ENCODE data around the gene DIPK1A.

DIPK1A gene

GRCh38 chr1:92797961-92798360 is 163.3 kb downstream of the DIPK1A start:
- DNase-seq (ENCODE audit: low spot score), result peak; percentile 39

GRCh38 chr1:92797297-92797696 is 164.0 kb downstream of the DIPK1A start:
- DNase-seq (ENCODE audit: low spot score), result no peak

- DNase-seq (ENCODE audit: low spot score), result no peak
Measured at GRCh38 chr1:92795166-92795565, 166.1 kb downstream of the DIPK1A start.

- DNase-seq (ENCODE audit: low spot score), result no peak
Measured at GRCh38 chr1:92792340-92792782, 168.9 kb downstream of the DIPK1A start.

Measured in GM03348 (cell line).